Stomach (tissue), 9 donors: ENCODE measurements around the gene PITPNM3. TPM values are rescaled to one million over a fixed set of nuclear protein-coding genes. Genes with fewer than 3 reads are reported as not detected.

Source experiments
- DNase-seq, 2 donors: peaks; one replicate each; pipeline versions ENCODE4 v3.0.0 to v3.0.0-alpha.2; 2013 to 2019
- H3K27ac ChIP-seq, 5 donors: fragments of 200-600 bp in 4 of 5; sonication (generic) in 4 of 5; one replicate each; pipeline ENCODE4 v1.5.1; 2013 to 2019; ENCODE audit warnings: mild to moderate bottlenecking in 1 of 5, moderate library complexity in 1 of 5
- H3K27me3 ChIP-seq, 3 donors: fragments of 200-600 bp; sonication (generic); one replicate each; pipeline ENCODE4 v1.5.1; 2017 to 2019; ENCODE audit warnings: mixed run types in 1 of 3
- H3K36me3 ChIP-seq, 4 donors: fragments of 200-600 bp; sonication (generic); 1 replicate in 3 of 4; 2 replicates in 1 of 4; pipeline ENCODE4 v1.5.1; 2016 to 2019
- H3K4me1 ChIP-seq, 4 donors: fragments of 200-600 bp; sonication (generic); one replicate each; pipeline ENCODE4 v1.5.1; 2016 to 2019
- H3K4me3 ChIP-seq, 4 donors: fragments of 200-600 bp; sonication (generic) in 3 of 4; one replicate each; pipeline ENCODE4 v1.5.1; 2016 to 2019; ENCODE audit warnings: mild to moderate bottlenecking in 1 of 4
- H3K9me3 ChIP-seq, 4 donors: fragments of 200-600 bp; sonication (generic); one replicate each; pipeline ENCODE4 v1.5.1; 2016 to 2019
- EP300 ChIP-seq: sonication (generic); formaldehyde crosslinking; IDR thresholded peaks from one replicate; pipeline ENCODE4 v1.6.1; 2017; ENCODE audit warnings: antibody characterized with exemption
- POLR2A ChIP-seq, 4 donors: fragments of 450-650 bp; IDR thresholded peaks; one replicate each; pipeline ENCODE4 v1.6.1; 2016; ENCODE audit warnings: antibody characterized with exemption in 4 of 4, control low read depth in 2 of 4, mild to moderate bottlenecking in 1 of 4, moderate library complexity in 1 of 4
- POLR2AphosphoS5 ChIP-seq, 3 donors: sonication (generic); formaldehyde crosslinking; IDR thresholded peaks; one replicate each; pipeline ENCODE4 v1.6.1; 2016; ENCODE audit warnings: antibody characterized with exemption in 3 of 3
- WGBS, 5 donors: extraction: QIAGEN DNeasy Blood & Tissue Kit in 3 of 5; methylation state at CpG; one replicate each; pipeline versions ENCODE4 v1.1.5 to v1.1.7; 2013 to 2018; 5-methylcytosine and 5-hydroxymethylcytosine counted together
- intact Hi-C: fragments of 100-400 bp; cut with DNase I; formaldehyde crosslinking; loops from one replicate; pipeline ENCODE4 v1.15.1; 2023; ENCODE audit warnings: low total_unique reads
- polyA plus RNA-seq, 3 donors: library from polyadenylated mRNA; stranded (reverse); fragments of 200-250 nt; gene quantifications; one replicate each; pipeline ENCODE4 v1.2.3, GENCODE V29; 2013
- total RNA-seq, 5 donors: library from RNA; depleted of rRNA; stranded (reverse); fragments of >200 nt; gene quantifications; one replicate each; pipeline versions ENCODE4 v1.1.0 to v1.2.3, GENCODE V29; 2014 to 2016
- TF ChIP-seq, protein P1 (sequence below), 7 experiments: fragments of 450-650 bp in 4 of 7; fragments of 200-600 bp in 3 of 7; sonication (generic) in 3 of 7; IDR thresholded peaks; one replicate each; pipeline ENCODE4 v1.5.1; 2016 to 2019; ENCODE audit warnings: antibody characterized with exemption in 7 of 7, control low read depth in 2 of 7, mild to moderate bottlenecking in 1 of 7
- donor health status: healthy with polysubstance abuse.
- donor health status: Bipolar disorder and iron deficiency.
- donor health status: healthy.

Gene PITPNM3
- total and polyA plus RNA-seq, 8 donors = 1.1 to 19.3 (median 5.8) TPM

DNA sequence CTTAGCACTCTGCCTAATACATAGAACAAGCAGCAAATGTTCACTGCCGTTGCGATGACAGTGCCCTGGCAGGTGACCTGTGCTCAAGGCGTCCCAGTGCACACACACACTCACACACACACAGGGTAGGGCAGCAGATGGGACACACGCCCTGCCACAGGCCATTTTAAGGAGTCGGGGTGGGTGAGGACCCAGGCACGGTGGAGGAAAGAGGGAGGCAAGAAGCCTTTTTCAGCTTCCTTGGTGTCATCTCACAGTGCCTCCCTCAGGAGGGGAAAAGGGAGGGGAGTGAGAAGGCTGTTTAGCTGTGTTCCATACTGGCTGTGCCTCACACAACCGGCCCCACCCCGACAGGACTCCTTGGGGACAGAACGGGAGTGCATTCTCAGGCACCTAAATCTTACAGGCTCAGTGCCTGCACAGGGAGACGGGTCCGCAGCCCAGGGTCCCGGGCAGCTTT, 1.5 kb downstream of the PITPNM3 start:
- peaks cover 16 to 83% (median 56%) of the 10 kb centered on the region in 4 donors for H3K4me1 ChIP-seq
- peak overlapping the region; percentile 68 to 74 (median 71) for H3K4me3 ChIP-seq
- TF ChIP-seq POLR2A (IDR thresholded peaks at IDR 0.05) (no peak), POLR2AphosphoS5 (IDR thresholded peaks at IDR 0.05) (peak in 1 of 3 donors; percentile 55)
- H3K27ac ChIP-seq = peak overlapping the region; percentile 10 to 88 (median 81)
- peaks cover 0 to 46% (median 12%) of the 10 kb centered on the region in 3 donors for H3K27me3 ChIP-seq
- DNase-seq = peak; percentile 42 to 62
- 10 to 31% (median 17%) methylated on average over 6 to 12 of the region's 12 CpGs for WGBS, 5 donors
- no peaks in the 10 kb centered on the region for H3K9me3 ChIP-seq
- intact Hi-C loops = no loop called here
- H3K36me3 ChIP-seq = no peaks in the 10 kb centered on the region

- Histone ChIP-seq H3K4me1 (peaks cover 19 to 88% (median 60%) of the 10 kb centered on the region in 4 donors), H3K4me3 (no peak overlapping the region), H3K36me3 (no peaks in the 10 kb centered on the region), H3K9me3 (no peaks in the 10 kb centered on the region), H3K27me3 (peaks cover 0 to 46% (median 12%) of the 10 kb centered on the region in 3 donors), H3K27ac (peak overlapping the region in 3 of 5 donors; percentile 81 to 88 (median 82))
- no peak for DNase-seq
- WGBS, 5 donors = 64 to 75% (median 72%) methylated on average over 3 to 4 of the region's 4 CpGs
- intact Hi-C loops = no loop called here
- TF ChIP-seq EP300 (no peak), POLR2AphosphoS5 (IDR thresholded peaks at IDR 0.05) (no peak), POLR2A (IDR thresholded peaks at IDR 0.05) (no peak)
- TF ChIP-seq, protein P1, sequence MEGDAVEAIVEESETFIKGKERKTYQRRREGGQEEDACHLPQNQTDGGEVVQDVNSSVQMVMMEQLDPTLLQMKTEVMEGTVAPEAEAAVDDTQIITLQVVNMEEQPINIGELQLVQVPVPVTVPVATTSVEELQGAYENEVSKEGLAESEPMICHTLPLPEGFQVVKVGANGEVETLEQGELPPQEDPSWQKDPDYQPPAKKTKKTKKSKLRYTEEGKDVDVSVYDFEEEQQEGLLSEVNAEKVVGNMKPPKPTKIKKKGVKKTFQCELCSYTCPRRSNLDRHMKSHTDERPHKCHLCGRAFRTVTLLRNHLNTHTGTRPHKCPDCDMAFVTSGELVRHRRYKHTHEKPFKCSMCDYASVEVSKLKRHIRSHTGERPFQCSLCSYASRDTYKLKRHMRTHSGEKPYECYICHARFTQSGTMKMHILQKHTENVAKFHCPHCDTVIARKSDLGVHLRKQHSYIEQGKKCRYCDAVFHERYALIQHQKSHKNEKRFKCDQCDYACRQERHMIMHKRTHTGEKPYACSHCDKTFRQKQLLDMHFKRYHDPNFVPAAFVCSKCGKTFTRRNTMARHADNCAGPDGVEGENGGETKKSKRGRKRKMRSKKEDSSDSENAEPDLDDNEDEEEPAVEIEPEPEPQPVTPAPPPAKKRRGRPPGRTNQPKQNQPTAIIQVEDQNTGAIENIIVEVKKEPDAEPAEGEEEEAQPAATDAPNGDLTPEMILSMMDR (IDR thresholded peaks at IDR 0.05) = no peak
Measured at GRCh38 chr17:6554342-6554741, 2.0 kb downstream of the PITPNM3 start.

DNA sequence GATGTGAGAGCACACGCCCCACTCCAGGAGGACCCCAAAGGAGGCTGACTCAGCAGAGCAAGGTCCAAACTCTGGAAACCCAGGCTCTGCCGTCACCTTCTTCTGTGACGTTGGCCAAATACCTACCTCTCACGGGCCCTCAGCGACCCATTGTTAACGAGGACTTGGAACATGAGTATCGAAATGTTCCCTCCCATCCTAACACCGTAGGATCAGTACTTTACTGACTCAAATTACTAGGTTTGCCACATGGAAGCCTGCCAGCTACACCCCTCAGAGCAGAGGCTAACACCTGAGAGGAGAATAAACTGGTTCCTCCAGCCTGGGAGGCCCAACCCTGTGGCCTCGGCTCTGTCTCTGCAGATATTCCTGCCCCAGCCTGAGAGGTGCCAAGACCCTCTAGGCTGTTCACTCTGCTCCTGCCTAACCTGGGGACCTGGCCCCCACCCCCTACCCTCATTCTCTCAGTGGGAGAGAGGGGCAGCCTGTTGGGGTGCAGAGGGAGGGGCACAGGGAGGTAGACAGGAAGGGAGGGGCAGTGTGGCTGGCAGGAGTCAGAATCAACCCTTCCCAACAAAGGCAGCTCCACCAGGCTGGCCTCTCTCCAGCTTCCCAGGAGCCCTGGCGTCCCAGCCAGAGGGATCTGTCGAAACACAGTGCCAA, 4.4 kb downstream of the PITPNM3 start:
- peak overlapping the region; percentile 75 to 88 (median 85) for H3K27ac ChIP-seq
- peaks cover 32 to 83% (median 62%) of the 10 kb centered on the region in 4 donors for H3K4me1 ChIP-seq
- no peak for TF ChIP-seq EP300
- TF ChIP-seq POLR2AphosphoS5 (IDR thresholded peaks at IDR 0.05) = peak in 2 of 3 donors; percentile 23 to 70
- no peak overlapping the region for H3K4me3 ChIP-seq
- no peaks in the 10 kb centered on the region for H3K36me3 ChIP-seq
- no peaks in the 10 kb centered on the region for H3K9me3 ChIP-seq
- H3K27me3 ChIP-seq = peaks cover 0 to 36% (median 12%) of the 10 kb centered on the region in 3 donors
- DNase-seq = peak; percentile 86 to 93
- intact Hi-C loops = no loop called here
- WGBS, 5 donors = 29 to 57% (median 37%) methylated on average over 11 of the region's 11 CpGs

DNA sequence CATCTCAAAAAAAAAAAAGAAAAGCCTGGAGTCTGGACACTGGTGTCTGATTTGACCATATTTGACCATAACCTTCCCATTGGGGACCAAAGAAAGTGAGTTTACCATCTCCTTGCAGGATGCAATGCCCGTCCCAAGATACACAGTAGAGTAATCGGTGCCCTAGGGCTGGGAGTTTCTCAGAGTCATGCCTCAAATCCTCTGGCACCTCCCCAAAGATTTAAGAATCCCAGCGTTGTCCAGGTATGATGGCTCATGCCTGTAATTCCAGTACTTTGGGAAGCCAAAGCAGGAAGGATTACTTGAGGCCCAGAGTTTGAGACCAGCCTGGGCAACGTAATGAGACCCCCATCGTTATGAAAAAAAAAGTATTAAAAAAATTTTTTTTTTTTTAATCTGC, 5.0 kb downstream of the PITPNM3 start:
- intact Hi-C loops = no loop called here
- WGBS, 5 donors = 42 to 66% (median 54%) methylated on average over 5 of the region's 5 CpGs

DNA sequence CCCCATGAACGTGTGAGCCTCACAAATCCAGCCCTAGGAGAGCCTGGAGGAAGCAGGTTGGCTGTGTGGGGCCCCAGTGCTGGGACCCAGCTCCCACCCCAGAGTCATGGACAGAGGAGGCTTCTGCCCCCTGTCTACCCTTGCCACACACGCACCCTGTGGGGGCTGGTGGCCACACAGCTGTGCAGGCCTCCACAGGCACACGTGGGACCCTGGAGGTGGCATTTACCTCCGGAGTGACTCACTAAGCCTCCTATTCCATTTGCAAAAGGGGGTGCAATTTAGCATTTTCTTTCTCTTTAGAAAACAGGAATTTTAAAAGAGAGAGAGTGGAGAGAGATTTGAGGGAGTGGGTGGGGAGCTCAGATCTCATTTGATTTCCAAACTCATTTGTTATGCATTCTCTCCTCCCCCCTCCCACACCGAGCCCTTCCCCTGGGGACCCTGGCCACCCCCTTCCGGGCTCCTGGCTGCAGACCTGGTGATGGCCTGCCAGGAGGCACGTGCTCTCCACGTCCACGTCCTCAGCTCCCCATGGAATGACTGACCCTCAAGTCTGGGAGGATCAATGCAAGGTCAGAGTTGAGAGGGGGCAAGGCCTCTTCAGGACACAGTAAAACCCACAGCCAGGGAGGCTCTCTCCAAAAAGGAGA, 6.8 kb downstream of the PITPNM3 start:
- peaks cover 0 to 13% (median 0%) of the 10 kb centered on the region in 3 donors for H3K27me3 ChIP-seq
- TF ChIP-seq EP300 (no peak), POLR2AphosphoS5 (IDR thresholded peaks at IDR 0.05) (no peak), POLR2A (IDR thresholded peaks at IDR 0.05) (no peak)
- TF ChIP-seq, protein P1 (IDR thresholded peaks at IDR 0.05) = no peak
- no peak for DNase-seq
- WGBS, 5 donors = 57 to 69% (median 66%) methylated on average over 9 of the region's 9 CpGs
- no peaks in the 10 kb centered on the region for H3K9me3 ChIP-seq
- intact Hi-C loops = no loop called here
- H3K27ac ChIP-seq = peak overlapping the region in 4 of 5 donors; percentile 42 to 88 (median 67)
- no peaks in the 10 kb centered on the region for H3K36me3 ChIP-seq
- H3K4me1 ChIP-seq = peaks cover 17 to 62% (median 43%) of the 10 kb centered on the region in 4 donors
- H3K4me3 ChIP-seq = no peak overlapping the region

More for the DNA sequence above, 5.0 kb downstream of the PITPNM3 start:
- TF ChIP-seq EP300 = no peak
- TF ChIP-seq, protein P1 (IDR thresholded peaks at IDR 0.05) = no peak
- peaks cover 28 to 79% (median 60%) of the 10 kb centered on the region in 4 donors for H3K4me1 ChIP-seq
- peaks cover 0 to 31% (median 12%) of the 10 kb centered on the region in 3 donors for H3K27me3 ChIP-seq
- DNase-seq = no peak
- no peaks in the 10 kb centered on the region for H3K9me3 ChIP-seq
- H3K4me3 ChIP-seq = no peak overlapping the region
- no peaks in the 10 kb centered on the region for H3K36me3 ChIP-seq
- H3K27ac ChIP-seq = peak overlapping the region; percentile 75 to 88 (median 85)
